Nephron progenitor cell (in vitro differentiated cells): ENCODE results near the gene RBMS3.

Source experiments
- DNase-seq: peaks from one replicate; pipeline ENCODE4 v3.0.0; 2021
- H3K27ac Mint-ChIP-seq: 2 replicates; pipeline ENCODE4 v1.8.0; 2021; ENCODE audit warnings: mild to moderate bottlenecking, moderate library complexity, mixed read lengths
- H3K27me3 Mint-ChIP-seq: 2 replicates; pipeline ENCODE4 v1.8.0; 2021; ENCODE audit warnings: mild to moderate bottlenecking, low read depth, mixed read lengths; ENCODE audit not compliant: poor library complexity
- H3K36me3 Mint-ChIP-seq: 2 replicates; pipeline ENCODE4 v1.8.0; 2021; ENCODE audit warnings: low read depth, mixed read lengths
- H3K4me1 Mint-ChIP-seq: 2 replicates; pipeline ENCODE4 v1.8.0; 2021; ENCODE audit warnings: mixed read lengths
- H3K4me3 Mint-ChIP-seq: 2 replicates; pipeline ENCODE4 v1.8.0; 2021; ENCODE audit warnings: mild to moderate bottlenecking, moderate library complexity, mixed read lengths
- H3K9me3 Mint-ChIP-seq: 2 replicates; pipeline ENCODE4 v1.8.0; 2021; ENCODE audit warnings: mild to moderate bottlenecking, moderate library complexity, mixed read lengths
- TF ChIP-seq, protein P1 (sequence below): fragments of 200-600 bp; sonication (generic); IDR thresholded peaks from 2 replicates; pipeline ENCODE4 v1.5.0; 2021; ENCODE audit warnings: antibody characterized with exemption

Gene RBMS3

DNA sequence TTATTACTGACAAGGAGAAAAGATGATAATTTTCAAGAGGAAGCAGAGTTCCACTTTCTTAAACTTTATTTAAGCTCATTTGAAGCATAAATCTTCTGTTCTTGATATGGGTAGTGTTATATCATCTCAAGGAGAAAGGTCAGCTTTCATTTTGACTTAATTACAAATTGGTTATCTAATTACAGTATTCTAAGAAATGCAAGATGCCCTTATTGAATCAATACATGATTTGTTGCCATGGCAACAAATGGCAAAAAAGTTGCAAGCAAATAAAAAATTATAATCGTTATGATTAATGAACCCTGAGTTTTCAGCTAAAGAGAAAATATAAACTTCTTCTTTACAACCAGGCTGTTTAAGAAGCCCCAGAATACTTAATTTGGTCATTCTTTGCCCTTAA, 622.7 kb downstream of the RBMS3 start:
- no peaks in the 10 kb centered on the region for H3K9me3 Mint-ChIP-seq
- no peaks in the 10 kb centered on the region for H3K36me3 Mint-ChIP-seq
- DNase-seq: no peak
- TF ChIP-seq, protein P1, sequence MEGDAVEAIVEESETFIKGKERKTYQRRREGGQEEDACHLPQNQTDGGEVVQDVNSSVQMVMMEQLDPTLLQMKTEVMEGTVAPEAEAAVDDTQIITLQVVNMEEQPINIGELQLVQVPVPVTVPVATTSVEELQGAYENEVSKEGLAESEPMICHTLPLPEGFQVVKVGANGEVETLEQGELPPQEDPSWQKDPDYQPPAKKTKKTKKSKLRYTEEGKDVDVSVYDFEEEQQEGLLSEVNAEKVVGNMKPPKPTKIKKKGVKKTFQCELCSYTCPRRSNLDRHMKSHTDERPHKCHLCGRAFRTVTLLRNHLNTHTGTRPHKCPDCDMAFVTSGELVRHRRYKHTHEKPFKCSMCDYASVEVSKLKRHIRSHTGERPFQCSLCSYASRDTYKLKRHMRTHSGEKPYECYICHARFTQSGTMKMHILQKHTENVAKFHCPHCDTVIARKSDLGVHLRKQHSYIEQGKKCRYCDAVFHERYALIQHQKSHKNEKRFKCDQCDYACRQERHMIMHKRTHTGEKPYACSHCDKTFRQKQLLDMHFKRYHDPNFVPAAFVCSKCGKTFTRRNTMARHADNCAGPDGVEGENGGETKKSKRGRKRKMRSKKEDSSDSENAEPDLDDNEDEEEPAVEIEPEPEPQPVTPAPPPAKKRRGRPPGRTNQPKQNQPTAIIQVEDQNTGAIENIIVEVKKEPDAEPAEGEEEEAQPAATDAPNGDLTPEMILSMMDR: no peak
- no peak overlapping the region for H3K27ac Mint-ChIP-seq
- H3K4me3 Mint-ChIP-seq: no peak overlapping the region
- H3K4me1 Mint-ChIP-seq: no peaks in the 10 kb centered on the region
- H3K27me3 Mint-ChIP-seq: no peaks in the 10 kb centered on the region

DNA sequence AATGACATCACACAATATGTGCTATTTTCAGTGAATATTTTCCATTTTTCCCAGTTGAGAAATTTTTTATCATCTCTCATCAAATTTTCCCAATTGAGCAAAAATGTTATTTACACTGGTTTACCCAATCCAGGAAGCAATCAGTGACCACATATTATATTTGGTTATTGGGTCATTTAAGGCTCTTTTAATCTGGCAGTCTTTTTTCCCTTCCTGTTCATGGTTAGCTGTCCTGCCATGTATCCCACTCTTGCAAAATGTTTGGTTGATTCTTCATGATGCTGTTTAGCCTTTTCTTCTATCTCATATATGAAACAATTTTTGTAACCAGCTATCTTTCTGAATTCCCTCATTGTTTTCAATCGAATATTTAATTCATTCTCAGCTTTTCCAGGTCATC, 626.0 kb downstream of the RBMS3 start:
- no peaks in the 10 kb centered on the region for H3K36me3 Mint-ChIP-seq
- H3K4me1 Mint-ChIP-seq: no peaks in the 10 kb centered on the region
- no peak for DNase-seq
- H3K27me3 Mint-ChIP-seq: peaks cover 2% of the 10 kb centered on the region
- no peak overlapping the region for H3K4me3 Mint-ChIP-seq
- TF ChIP-seq, protein P1: no peak
- no peaks in the 10 kb centered on the region for H3K9me3 Mint-ChIP-seq
- H3K27ac Mint-ChIP-seq: no peak overlapping the region

DNA sequence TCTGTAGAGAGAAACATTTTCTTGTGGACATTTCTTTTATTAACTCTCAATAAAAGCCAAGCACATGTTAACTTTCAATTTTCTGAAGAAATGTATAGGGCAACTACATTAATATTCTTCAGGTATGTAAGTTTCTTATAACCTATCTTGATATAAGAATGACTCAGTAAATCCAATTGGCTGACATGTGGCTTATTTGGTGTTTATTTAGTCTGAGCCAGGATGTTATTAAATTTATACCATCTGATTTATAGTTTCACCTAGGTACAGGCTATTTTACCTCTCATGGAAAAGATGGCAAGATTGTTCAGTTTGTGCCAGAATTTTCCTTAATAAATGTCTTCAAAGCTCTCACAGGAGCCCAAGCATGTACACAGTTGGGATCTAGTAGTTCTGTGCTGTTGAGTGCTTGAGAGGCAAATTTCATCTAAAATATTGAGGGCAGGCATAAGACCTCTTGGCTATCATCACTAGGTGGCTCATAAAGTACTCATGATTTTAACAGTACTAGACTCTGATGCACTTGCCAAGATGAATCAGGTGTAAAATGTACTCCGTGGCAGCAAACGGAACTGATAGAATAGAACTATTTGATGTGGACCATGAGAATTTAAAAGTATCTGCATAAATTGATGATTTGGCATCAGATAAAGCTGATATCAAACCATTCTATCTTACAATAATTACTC, 631.9 kb downstream of the RBMS3 start:
- TF ChIP-seq, protein P1: no peak
- Mint-ChIP-seq H3K4me1 (no peaks in the 10 kb centered on the region), H3K27ac (no peak overlapping the region), H3K27me3 (peaks cover 3% of the 10 kb centered on the region), H3K9me3 (no peaks in the 10 kb centered on the region), H3K36me3 (no peaks in the 10 kb centered on the region), H3K4me3 (no peak overlapping the region)
- no peak for DNase-seq

DNA sequence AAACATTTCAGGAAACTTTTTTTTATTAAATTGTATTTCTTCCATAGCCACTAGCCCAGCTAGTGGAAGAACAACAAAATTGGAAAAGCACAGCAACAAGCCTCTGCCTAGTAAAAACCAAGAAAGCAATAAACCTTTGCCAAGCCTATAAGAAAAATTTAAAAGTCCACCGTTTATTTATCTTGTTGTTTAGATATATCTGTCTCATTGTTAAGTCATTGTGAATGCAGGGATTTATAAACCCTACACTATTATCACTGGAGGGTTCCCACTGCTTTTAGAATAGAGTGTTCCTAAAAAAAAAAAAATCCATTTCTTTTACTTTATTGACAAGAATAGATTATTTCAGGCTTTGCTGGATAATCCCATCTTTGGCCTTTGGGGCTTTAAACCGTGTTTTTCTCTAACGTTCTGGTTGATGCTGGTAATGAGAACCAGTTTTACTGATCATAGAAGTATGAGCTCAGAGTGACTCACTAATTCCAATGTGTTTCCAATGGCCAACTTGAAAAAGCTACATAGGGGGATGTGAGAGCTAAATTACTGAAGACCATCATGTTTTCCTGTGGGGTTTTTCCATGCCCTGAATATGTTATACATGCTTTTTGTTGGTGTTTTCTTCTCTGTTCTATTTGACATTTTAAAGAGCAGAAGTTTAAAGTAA, 634.1 kb downstream of the RBMS3 start:
- Mint-ChIP-seq H3K4me1 (no peaks in the 10 kb centered on the region), H3K9me3 (no peaks in the 10 kb centered on the region), H3K27ac (no peak overlapping the region), H3K36me3 (no peaks in the 10 kb centered on the region), H3K27me3 (peaks cover 3% of the 10 kb centered on the region), H3K4me3 (no peak overlapping the region)
- TF ChIP-seq, protein P1: no peak
- DNase-seq: no peak

DNA sequence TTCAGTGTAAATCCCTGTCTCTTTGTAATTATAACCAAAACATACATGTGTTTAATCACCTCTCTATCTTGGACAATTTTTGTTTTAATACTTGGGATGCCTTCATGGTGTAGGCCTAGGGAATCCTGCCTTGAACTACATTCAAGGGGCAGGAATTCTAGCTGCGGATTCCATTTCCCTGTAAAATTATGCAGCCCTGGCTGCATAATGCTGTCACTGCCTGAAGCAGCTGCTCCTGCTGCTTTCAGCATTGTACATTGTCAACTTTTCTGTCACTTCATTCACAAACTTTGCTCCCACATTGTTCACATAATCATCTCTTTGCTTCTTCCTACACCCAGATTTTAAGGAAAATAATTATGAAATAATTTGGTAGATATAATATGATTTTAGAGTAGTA, 638.7 kb downstream of the RBMS3 start:
- TF ChIP-seq, protein P1: no peak
- Mint-ChIP-seq H3K36me3 (no peaks in the 10 kb centered on the region), H3K4me1 (peaks cover 16% of the 10 kb centered on the region), H3K9me3 (no peaks in the 10 kb centered on the region), H3K27ac (no peak overlapping the region), H3K4me3 (no peak overlapping the region), H3K27me3 (no peaks in the 10 kb centered on the region)
- DNase-seq: no peak
